GM12874 (cell line): ENCODE data around the gene NRGN.
A peak's percentile ranks its signal among the peaks of the same experiment; 100 is the strongest.

Experiments used
- CTCF ChIP-seq: IDR thresholded peaks from 2 replicates; pipeline ENCODE4 v1.5.1; 2011; ENCODE audit warnings: low read depth, mild to moderate bottlenecking, control low read depth, low read length, moderate library complexity; ENCODE audit not compliant: insufficient read depth

Gene NRGN

DNA sequence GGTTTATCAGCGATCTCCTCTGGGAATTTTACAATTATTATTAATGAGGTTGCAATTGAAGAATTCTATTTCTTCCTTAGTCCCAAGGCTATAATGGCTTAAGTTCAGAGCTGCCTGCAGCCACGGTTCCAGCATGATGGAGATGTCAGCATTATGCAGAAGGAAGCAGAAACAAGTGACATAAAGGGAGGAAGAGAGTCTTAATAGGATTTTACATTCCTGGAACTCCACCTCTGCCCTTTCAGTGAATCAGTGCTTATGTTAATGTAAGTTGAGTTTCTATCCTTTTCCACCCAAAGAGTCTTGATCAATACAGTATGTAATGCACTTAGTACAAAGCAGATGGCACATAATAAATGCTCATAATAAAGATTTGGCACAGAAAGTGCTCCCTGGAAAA is 11.6 kb upstream of the NRGN start:
- no peak for TF ChIP-seq CTCF

DNA sequence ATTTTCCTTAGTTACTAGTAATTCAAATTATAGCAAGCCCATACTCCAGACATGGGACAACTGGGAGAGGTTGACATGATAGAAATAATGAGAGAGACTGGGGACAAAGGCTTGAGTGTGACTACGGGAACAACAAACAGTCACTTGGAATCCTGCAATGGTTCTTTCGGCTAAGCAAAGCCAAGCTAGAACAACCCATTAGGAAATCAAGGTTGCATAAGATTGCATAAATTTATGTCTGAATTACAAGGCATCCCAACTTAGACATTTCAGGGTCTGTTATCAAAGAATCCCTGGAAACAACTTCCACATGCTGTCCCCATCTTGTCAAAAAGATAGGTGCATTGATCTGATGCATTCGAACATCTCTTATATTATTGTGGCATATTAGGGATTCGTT is 10.2 kb upstream of the NRGN start:
- no peak for TF ChIP-seq CTCF

GRCh38 chr11:124732230-124732629 is 7.5 kb upstream of the NRGN start:
- no peak for TF ChIP-seq CTCF

DNA sequence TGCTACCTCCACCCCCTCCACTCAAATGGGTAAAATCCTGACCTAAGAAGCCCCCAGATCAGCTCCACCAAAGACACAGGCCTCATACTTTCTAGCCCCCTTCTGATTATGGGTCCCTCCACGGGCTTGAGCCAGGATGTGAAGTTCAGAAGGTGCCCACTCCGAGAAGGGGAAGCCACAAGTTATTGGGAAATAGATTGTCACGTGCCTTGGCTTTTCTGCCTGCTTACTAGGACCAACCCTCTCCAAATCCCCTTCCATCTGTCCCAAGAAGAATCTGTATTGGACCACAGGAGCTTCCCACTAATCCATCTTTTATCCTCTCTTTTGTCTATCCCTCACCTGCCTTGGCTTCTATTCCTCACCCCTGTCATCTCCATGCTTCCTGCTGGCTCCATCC is 3.0 kb upstream of the NRGN start:
- no peak for TF ChIP-seq CTCF

GRCh38 chr11:124737638-124738305 is 2.0 kb upstream of the NRGN start:
- no peak for TF ChIP-seq CTCF

GRCh38 chr11:124738713-124739478 is 846 bp upstream of the NRGN start:
- no peak for TF ChIP-seq CTCF

GRCh38 chr11:124740277-124740882 is 638 bp downstream of the NRGN start:
- TF ChIP-seq CTCF = peak; percentile 66
